GM23248 (cell line): Measurements from ENCODE around the gene PSMD2. TPM values are rescaled to one million over a fixed set of nuclear protein-coding genes. Genes with fewer than 3 reads are reported as not detected.

Source experiments
- DNase-seq: peaks from one replicate; pipeline ENCODE4 v3.0.0-alpha.2; 2015
- H2AFZ ChIP-seq: fragments of 200-600 bp; sonication (generic); 2 replicates; pipeline ENCODE4 v1.6.1; 2016; ENCODE audit warnings: antibody characterized with exemption
- H3F3A ChIP-seq: fragments of 200-600 bp; sonication (generic); 2 replicates; pipeline ENCODE4 v1.6.1; 2016; ENCODE audit warnings: mild to moderate bottlenecking, antibody characterized with exemption, mixed run types; ENCODE audit not compliant: insufficient read depth
- H3K27ac ChIP-seq: fragments of 200-600 bp; sonication (generic); 2 replicates; pipeline ENCODE4 v1.5.1; 2016; ENCODE audit warnings: mild to moderate bottlenecking
- H3K27me3 ChIP-seq: fragments of 200-600 bp; sonication (generic); replicated peaks from 2 replicates; pipeline ENCODE4 v1.6.1; 2016; ENCODE audit warnings: mild to moderate bottlenecking; ENCODE audit not compliant: insufficient read depth
- H3K36me3 ChIP-seq: fragments of 200-600 bp; sonication (generic); 2 replicates; pipeline ENCODE4 v1.6.1; 2016; ENCODE audit warnings: low read depth, mild to moderate bottlenecking
- H3K4me1 ChIP-seq: fragments of 200-600 bp; sonication (generic); 2 replicates; pipeline ENCODE4 v1.6.1; 2016; ENCODE audit warnings: mild to moderate bottlenecking; ENCODE audit not compliant: insufficient read depth
- H3K4me2 ChIP-seq: fragments of 200-600 bp; sonication (generic); one replicate; pipeline ENCODE4 v1.6.1; 2016; ENCODE audit warnings: mild to moderate bottlenecking; ENCODE audit not compliant: unreplicated experiment
- H3K4me3 ChIP-seq: fragments of 200-600 bp; sonication (generic); 2 replicates; pipeline ENCODE4 v1.5.1; 2016; ENCODE audit warnings: mild to moderate bottlenecking
- H3K79me2 ChIP-seq: fragments of 200-600 bp; sonication (generic); 2 replicates; pipeline ENCODE4 v1.6.1; 2016; ENCODE audit warnings: mild to moderate bottlenecking; ENCODE audit not compliant: insufficient read depth
- H3K9ac ChIP-seq: fragments of 200-600 bp; sonication (generic); 2 replicates; pipeline ENCODE4 v1.6.1; 2016; ENCODE audit warnings: mild to moderate bottlenecking
- H3K9me2 ChIP-seq: fragments of 200-600 bp; sonication (generic); 2 replicates; pipeline ENCODE4 v1.6.1; 2016; ENCODE audit warnings: mixed run types, mild to moderate bottlenecking, moderate library complexity; ENCODE audit not compliant: insufficient read depth
- H3K9me3 ChIP-seq: fragments of 200-600 bp; sonication (generic); one replicate; pipeline ENCODE4 v1.6.1; 2017; ENCODE audit warnings: low read depth
- H4K20me1 ChIP-seq: fragments of 200-600 bp; sonication (generic); 2 replicates; pipeline ENCODE4 v1.6.0; 2016; ENCODE audit not compliant: insufficient read depth
- EZH2 ChIP-seq: fragments of 200-600 bp; sonication (generic); IDR thresholded peaks from 2 replicates; pipeline ENCODE4 v1.6.1; 2018; ENCODE audit warnings: antibody characterized with exemption, mild to moderate bottlenecking; ENCODE audit not compliant: insufficient read depth, poor library complexity, severe bottlenecking
- EZH2phosphoT487 ChIP-seq: fragments of 200-600 bp; sonication (generic); IDR thresholded peaks from 2 replicates; pipeline ENCODE4 v1.6.1; 2018; ENCODE audit warnings: antibody characterized with exemption, moderate library complexity, mild to moderate bottlenecking, low read depth; ENCODE audit not compliant: insufficient read depth
- WGBS, 2 experiments: methylation state at CpG; one replicate each; pipeline ENCODE4 v1.1.6; 2015 to 2017; ENCODE audit warnings: low lambda C conversion rate in 2 of 2, low coverage in 1 of 2; ENCODE audit errors: missing lambda C conversion rate in 2 of 2; 5-methylcytosine and 5-hydroxymethylcytosine counted together
- in situ Hi-C: fragments of 300-500 bp; cut with MboI; formaldehyde crosslinking; loops from 2 replicates; pipeline ENCODE4 v1.15.0; 2020
- polyA plus RNA-seq: library from polyadenylated mRNA; unstranded; fragments of >200 nt; fragmentation: Nextera tagmentation; extraction: Ambion mirVana; gene quantifications from 2 replicates; pipeline ENCODE4 v1.2.1, GENCODE V29; 2016
- total RNA-seq: library from RNA; depleted of rRNA; stranded (reverse); fragments of >200 nt; shearing (Covaris generic); gene quantifications from 2 replicates; pipeline ENCODE4 v1.2.3, GENCODE V29; 2014

Gene PSMD2
- total and polyA plus RNA-seq, 2 experiments from 2014 or later: 513 to 602 TPM

GRCh38 chr3:184350618-184351017, 51.6 kb downstream of the PSMD2 start:
- Histone ChIP-seq H3K9ac (no peak overlapping the region), H3K36me3 (no peaks in the 10 kb centered on the region), H3K27ac (no peak overlapping the region), H3K4me1 (peaks cover 5% of the 10 kb centered on the region), H2AFZ (no peak overlapping the region), H3K4me2 (no peak overlapping the region), H3K4me3 (no peak overlapping the region), H3K79me2 (no peaks in the 10 kb centered on the region), H4K20me1 (no peaks in the 10 kb centered on the region), H3F3A (no peaks in the 10 kb centered on the region), H3K9me3 (no peaks in the 10 kb centered on the region), H3K27me3 (no peaks in the 10 kb centered on the region), H3K9me2 (no peaks in the 10 kb centered on the region)
- in situ Hi-C loops: loop anchor here (25.0 kb wide), 1 partner anchor 437 kb away; no protein-coding TSS in a partner anchor
- 93 to 95% methylated on average over 6 of the region's 6 CpGs for WGBS, 2 experiments
- no peak for DNase-seq
- TF ChIP-seq EZH2 (no peak), EZH2phosphoT487 (no peak)

DNA sequence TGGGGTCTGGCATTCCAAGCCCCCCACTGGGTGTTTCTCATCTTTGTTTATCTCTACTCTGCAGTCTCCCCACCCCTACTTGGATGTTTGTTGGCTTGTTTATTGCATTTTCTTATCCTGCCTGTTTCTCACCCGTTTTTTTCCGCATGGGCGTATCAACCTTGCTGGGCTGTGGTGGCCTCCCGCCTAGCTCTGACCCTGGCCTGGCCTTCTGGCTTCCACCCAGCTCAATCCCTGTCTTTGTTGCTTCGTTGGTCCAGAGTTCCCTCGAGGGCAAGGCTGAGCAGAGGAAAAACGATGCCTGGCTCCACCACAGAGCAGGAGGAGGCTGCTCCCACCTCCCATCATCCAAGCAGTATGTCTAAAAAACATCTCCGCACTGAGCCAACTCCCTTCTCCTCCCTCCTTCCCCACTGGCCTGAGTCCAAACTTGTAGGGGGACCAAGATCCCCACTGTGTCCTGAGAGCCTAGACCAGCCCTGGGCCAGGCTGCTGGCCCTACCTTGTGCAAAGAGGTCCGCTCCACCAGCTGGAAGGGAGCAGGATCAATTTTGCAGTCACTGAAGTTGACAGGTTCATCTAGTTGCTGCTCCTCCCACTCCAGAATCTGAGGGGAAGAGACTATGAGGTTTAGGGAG, 52.6 kb downstream of the PSMD2 start:
- Histone ChIP-seq H3K27ac (no peak overlapping the region), H3K4me3 (no peak overlapping the region), H3K4me1 (no peaks in the 10 kb centered on the region), H3F3A (no peaks in the 10 kb centered on the region), H3K9ac (no peak overlapping the region), H4K20me1 (no peaks in the 10 kb centered on the region), H3K27me3 (no peaks in the 10 kb centered on the region), H3K36me3 (no peaks in the 10 kb centered on the region), H2AFZ (no peak overlapping the region), H3K9me3 (no peaks in the 10 kb centered on the region), H3K79me2 (no peaks in the 10 kb centered on the region), H3K4me2 (no peak overlapping the region), H3K9me2 (no peaks in the 10 kb centered on the region)
- TF ChIP-seq EZH2: no peak
- TF ChIP-seq EZH2phosphoT487: no peak
- DNase-seq: no peak
- in situ Hi-C loops: loop anchor here (25.0 kb wide), 1 partner anchor 436 kb away; no protein-coding TSS in a partner anchor
- WGBS, 2 experiments: 60 to 61% methylated on average over 9 of the region's 9 CpGs

DNA sequence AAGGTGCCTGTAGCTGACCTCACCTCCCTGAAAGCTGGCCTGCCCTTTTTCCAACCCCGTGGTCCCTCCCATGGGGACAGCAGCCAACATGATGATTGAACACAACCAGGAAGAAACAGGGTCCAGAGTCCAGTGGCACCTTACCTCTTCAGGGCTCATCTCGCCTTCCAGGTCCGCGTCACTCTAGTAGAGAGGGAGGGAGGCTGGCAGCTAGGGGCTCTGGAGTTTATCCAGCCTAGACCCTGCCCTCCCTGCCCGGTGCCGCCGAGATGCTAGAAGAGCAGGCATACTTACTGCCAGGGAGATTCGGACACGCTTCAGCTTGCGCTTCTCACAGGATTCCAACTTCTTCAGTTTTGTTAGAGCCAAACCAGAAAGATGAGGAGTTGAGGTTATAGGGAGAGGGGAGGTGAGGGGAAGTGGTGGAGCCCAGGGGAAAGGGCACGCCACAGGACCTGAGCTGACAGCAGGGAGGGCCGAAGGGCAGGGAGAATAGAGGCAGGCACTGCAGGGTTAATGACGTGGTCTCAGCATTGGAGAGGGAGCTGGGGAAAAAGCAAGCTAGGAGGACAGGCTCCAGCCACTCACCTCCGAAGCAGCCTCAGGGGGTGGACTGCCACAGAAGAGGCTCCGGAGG, 53.2 kb downstream of the PSMD2 start:
- Histone ChIP-seq H3K27me3 (no peaks in the 10 kb centered on the region), H3K36me3 (no peaks in the 10 kb centered on the region), H3K4me3 (no peak overlapping the region), H3K9me2 (no peaks in the 10 kb centered on the region), H4K20me1 (no peaks in the 10 kb centered on the region), H3K9me3 (no peaks in the 10 kb centered on the region), H3K79me2 (no peaks in the 10 kb centered on the region), H3K27ac (no peak overlapping the region), H2AFZ (no peak overlapping the region), H3K9ac (no peak overlapping the region), H3F3A (no peaks in the 10 kb centered on the region), H3K4me1 (no peaks in the 10 kb centered on the region), H3K4me2 (no peak overlapping the region)
- in situ Hi-C loops: loop anchor here (25.0 kb wide), 1 partner anchor 435 kb away; no protein-coding TSS in a partner anchor
- 89 to 90% methylated on average over 15 of the region's 15 CpGs for WGBS, 2 experiments
- no peak for DNase-seq
- TF ChIP-seq EZH2 (no peak), EZH2phosphoT487 (no peak)

DNA sequence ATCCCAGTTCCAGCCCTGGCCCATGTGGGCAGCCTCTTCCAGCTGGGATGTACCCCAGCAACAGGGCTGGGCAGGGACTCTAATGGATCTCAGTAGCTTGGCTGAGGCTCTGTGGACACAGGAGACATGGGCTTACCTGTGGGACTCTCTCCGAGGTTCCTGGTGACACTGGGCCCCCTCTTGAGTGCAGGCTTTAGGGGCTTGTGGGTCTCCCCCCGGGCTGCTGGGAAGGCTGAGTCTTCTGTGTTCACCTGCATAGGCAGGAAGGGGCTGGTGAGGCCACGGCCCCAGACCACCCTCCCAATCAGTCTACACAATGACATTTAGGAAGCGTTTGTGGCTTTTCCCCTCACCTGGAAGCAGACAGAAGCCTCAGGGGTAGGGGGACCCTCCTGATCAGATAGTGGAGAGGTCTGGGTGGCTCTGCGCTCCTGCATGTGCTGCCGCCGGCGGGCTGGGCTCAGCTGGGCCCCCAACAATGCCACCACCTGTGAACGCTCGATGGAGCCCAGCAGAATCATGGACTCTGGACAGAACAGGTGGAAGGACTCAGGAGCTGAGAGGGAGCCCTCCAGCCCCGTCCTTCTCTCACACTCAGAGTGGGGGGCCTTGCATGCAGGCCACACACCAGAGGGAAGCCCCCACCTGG, 54.0 kb downstream of the PSMD2 start:
- Histone ChIP-seq H3K9me2 (no peaks in the 10 kb centered on the region), H3K27me3 (no peaks in the 10 kb centered on the region), H3K4me3 (no peak overlapping the region), H3K9me3 (no peaks in the 10 kb centered on the region), H4K20me1 (no peaks in the 10 kb centered on the region), H3K4me2 (no peak overlapping the region), H3K4me1 (no peaks in the 10 kb centered on the region), H3K79me2 (no peaks in the 10 kb centered on the region), H3K27ac (no peak overlapping the region), H3K9ac (no peak overlapping the region), H3K36me3 (no peaks in the 10 kb centered on the region), H2AFZ (no peak overlapping the region), H3F3A (no peaks in the 10 kb centered on the region)
- DNase-seq: no peak
- in situ Hi-C loops: loop anchor here (25.0 kb wide), 1 partner anchor 434 kb away; no protein-coding TSS in a partner anchor
- TF ChIP-seq EZH2: no peak
- no peak for TF ChIP-seq EZH2phosphoT487
- WGBS, 2 experiments: 86 to 88% methylated on average over 11 of the region's 11 CpGs
